ENCODE results near the gene F11R.
"Not testable (repeated sequence)": the region's sequence is repeated elsewhere in the genome, so short reads cannot be mapped to it uniquely, and the experiment has no call there.

- not testable (repeated sequence) for TF ChIP-seq HDAC6 (IDR thresholded peaks at IDR 0.05; ENCODE audit: unreplicated experiment); EP300 (IDR thresholded peaks at IDR 0.05; ENCODE audit: borderline replicate concordance in 1 of 2, control insufficient read depth in 1 of 2, low read depth in 2 of 2, low read length in 2 of 2); POLR2AphosphoS5 (IDR thresholded peaks at IDR 0.05; ENCODE audit: low read length); POLR2A (IDR thresholded peaks at IDR 0.05; ENCODE audit: low read depth, low read length); NFIC (IDR thresholded peaks at IDR 0.05; ENCODE audit: low read depth, low read length); NR2C2 (IDR thresholded peaks at IDR 0.05; ENCODE audit: borderline replicate concordance, control insufficient read depth, insufficient read length, low read depth); HCFC1 (IDR thresholded peaks at IDR 0.05; ENCODE audit: low read length); USF1 (IDR thresholded peaks at IDR 0.05; ENCODE audit: borderline replicate concordance, extremely low read length, insufficient read depth, low read depth, low read length)
- 0 out of 2 replicates have a peak, but pooled peaks have one; percentile 16 for TF ChIP-seq MEF2A (IDR thresholded peaks at IDR 0.05; ENCODE audit: insufficient read depth, low read depth, low read length)
- TF ChIP-seq, protein P1, sequence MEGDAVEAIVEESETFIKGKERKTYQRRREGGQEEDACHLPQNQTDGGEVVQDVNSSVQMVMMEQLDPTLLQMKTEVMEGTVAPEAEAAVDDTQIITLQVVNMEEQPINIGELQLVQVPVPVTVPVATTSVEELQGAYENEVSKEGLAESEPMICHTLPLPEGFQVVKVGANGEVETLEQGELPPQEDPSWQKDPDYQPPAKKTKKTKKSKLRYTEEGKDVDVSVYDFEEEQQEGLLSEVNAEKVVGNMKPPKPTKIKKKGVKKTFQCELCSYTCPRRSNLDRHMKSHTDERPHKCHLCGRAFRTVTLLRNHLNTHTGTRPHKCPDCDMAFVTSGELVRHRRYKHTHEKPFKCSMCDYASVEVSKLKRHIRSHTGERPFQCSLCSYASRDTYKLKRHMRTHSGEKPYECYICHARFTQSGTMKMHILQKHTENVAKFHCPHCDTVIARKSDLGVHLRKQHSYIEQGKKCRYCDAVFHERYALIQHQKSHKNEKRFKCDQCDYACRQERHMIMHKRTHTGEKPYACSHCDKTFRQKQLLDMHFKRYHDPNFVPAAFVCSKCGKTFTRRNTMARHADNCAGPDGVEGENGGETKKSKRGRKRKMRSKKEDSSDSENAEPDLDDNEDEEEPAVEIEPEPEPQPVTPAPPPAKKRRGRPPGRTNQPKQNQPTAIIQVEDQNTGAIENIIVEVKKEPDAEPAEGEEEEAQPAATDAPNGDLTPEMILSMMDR (IDR thresholded peaks at IDR 0.05 in 2 of 3, conservative IDR thresholded peaks at IDR 0.05 in 1 of 3; ENCODE audit: control insufficient read depth in 2 of 3, extremely low read depth in 1 of 3, insufficient read depth in 1 of 3, low read depth in 3 of 3, low read length in 3 of 3), result not testable (repeated sequence)
- TF ChIP-seq, protein P2, sequence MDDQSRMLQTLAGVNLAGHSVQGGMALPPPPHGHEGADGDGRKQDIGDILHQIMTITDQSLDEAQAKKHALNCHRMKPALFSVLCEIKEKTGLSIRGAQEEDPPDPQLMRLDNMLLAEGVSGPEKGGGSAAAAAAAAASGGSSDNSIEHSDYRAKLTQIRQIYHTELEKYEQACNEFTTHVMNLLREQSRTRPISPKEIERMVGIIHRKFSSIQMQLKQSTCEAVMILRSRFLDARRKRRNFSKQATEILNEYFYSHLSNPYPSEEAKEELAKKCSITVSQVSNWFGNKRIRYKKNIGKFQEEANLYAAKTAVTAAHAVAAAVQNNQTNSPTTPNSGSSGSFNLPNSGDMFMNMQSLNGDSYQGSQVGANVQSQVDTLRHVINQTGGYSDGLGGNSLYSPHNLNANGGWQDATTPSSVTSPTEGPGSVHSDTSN (IDR thresholded peaks at IDR 0.05; ENCODE audit: insufficient replicate concordance, low read depth, low read length), result not testable (repeated sequence)
Measured at GRCh38 chr1:161026954-161027353, 6.0 kb upstream of the F11R start.

Data from GM12878 (cell line).